NCI-H1417 (cell line): ENCODE measurements around the gene ZNF205.
"Not testable (repeated sequence)": the region's sequence is repeated elsewhere in the genome, so short reads cannot be mapped to it uniquely, and the experiment has no call there.

Experiments
- DNase-seq, 3 experiments: peaks; one replicate each; lab custom pipeline; 2025; lab: John Stamatoyannopoulos, UW

The ZNF205 gene

DNA sequence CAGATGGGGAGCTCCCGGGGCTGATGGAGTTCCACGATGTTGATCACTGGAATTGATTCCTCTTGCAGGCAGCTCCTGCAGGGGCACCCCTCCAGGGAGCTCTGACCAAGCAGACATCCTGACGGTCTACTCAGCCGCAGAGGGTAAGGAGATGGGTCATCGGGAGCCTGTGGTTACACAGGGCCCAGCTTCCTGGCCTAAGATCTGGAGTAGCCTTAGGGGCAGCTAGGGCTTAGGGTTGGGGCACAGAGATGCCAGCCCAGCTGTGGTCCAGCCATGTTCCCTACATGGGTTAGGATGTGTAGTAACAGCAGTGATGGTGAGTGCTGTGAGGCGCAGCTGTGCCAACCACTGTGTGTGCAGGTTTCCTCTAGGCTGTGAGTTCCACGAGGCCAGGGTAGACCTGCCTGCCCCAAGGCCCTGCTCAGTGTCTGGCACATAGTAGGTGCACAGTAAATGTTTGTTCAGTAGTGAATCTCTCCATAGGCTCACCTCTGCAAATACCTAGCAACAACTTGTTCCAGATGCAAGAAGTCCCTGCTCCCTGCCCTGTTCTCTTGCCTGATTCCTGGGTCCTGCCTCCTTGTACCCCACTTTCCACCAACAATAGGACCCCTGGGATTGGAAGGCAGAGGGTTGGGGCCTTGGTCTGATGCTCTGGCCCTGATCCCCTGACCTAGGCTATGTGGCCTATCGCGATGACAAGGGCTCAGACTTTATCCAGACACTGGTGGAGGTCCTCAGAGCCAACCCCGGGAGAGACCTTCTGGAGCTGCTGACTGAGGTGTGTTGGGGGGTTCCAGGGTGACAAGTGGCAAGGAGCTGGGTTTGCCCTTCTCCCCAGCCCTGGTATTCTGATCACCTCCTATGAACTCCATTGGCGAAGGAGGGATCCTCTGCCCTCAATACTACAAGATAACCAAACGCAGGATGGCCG lies 36.1 kb downstream of the ZNF205 start:
- no peak for DNase-seq

DNA sequence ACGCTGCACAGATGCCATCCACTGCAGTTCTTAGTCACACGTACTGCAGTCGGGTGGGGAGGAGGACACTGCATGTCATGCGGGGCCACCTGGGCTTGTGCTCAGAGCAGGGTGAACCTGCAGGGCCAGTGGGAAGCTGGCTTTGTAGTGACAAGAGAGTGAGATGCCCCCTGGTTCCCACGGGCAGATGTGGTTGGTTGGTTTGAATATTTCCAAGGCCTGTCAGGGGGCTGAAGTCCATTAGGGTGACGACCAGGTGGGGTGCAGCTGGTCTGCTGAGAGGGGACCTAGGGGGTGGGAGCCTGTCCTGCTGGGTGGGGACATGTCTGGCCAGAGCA lies 36.8 kb downstream of the ZNF205 start:
- DNase-seq = no peak

- peak; percentile 65 to 74 (median 69) for DNase-seq
Observed at GRCh38 chr16:3149630-3150345, 37.4 kb downstream of the ZNF205 start.

DNA sequence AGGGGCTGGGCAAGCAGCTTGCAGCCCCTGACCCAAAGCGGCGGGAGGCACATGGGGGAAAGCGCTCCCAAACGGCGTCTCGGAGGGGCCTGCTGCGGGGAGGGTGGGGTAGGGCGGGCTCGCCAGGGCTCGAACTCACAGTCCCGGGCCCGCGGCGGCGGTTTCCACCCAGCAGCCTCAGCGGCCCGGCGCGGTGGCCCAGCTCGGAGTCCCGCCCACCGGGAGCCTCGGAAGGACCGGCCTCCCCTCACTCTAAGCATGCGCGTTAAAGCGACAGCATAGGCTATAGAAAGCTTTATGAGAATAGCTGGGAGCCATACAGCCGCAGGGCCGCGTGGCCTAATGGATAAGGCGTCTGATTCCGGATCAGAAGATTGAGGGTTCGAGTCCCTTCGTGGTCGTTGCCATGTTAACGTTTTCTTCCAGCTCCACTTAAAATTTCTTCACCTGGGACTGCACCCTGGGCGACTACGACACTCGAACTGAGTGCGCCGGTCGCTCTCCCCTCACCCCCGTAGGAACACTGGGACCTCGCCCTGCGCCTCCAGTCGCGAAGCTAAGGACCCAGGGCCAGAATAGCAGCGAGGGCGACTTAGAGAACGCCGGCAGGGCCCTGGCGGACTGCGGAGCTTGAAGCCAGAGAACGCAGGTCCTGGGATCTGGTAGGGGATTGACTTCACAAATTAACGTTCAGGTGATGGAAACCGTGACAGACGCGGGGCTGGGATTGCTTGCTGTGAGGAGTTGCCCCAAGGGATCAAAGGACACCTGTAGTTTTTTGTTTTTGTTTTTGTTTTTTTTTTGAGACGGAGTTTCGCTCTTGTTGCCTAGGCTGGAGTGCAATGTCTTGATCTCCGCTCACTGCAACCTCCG lies 38.2 kb downstream of the ZNF205 start:
- DNase-seq = peak; percentile 95 to 100 (median 99)

GRCh38 chr16:3152027-3152276 lies 39.6 kb downstream of the ZNF205 start:
- DNase-seq = no peak

DNA sequence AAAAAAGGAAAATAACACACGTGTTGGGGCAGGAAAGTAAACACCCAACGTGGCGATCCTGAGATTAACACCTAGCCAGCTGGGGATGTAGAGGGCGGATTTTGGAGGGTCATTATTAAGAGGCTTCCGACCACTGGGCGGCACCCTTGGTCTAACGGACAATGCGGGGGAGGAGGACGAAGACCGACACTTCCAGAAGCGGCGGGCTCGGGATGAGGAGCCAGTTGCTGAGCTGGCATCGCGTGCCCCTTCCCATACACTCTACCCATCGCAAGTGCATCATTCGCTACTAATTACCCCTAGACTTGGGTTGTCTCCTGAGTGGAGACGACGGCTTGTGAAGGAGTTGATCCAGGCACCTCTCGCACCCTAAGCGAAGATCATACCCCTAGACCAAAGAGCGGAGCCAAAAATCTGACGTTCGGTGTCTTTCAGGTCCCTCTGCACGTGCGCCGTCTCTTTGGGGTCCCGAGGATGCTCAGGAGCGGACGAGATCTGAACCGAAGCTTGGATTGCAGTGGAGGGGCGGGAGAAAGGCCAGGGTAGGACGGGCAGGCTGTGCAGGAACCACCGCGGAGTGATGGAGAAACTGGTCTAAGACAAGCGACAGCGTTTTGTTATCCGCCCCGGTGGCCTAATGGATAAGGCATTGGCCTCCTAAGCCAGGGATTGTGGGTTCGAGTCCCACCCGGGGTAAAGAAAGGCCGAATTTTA lies 40.0 kb downstream of the ZNF205 start:
- peak; percentile 94 to 97 (median 96) for DNase-seq

DNA sequence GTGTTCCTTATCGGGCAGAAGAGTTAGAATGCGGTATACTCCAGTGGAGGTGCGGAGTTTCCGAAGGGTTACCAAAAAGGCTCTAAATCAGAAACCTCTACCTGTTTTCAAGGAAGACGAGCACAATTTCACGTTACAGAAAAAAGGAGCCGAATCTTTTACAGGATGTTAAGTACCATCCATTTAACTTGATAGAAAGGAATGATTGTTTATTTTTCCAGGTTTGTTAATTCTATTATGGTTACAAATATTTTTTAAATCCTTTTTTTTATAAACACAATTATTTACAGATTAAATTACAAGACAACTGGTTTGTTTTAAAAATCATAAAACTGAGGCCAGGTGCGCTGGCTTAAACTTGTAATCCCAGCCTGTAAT lies 40.6 kb downstream of the ZNF205 start:
- no peak for DNase-seq

- no peak for DNase-seq
Observed at GRCh38 chr16:3155181-3155580, 42.8 kb downstream of the ZNF205 start.

DNA sequence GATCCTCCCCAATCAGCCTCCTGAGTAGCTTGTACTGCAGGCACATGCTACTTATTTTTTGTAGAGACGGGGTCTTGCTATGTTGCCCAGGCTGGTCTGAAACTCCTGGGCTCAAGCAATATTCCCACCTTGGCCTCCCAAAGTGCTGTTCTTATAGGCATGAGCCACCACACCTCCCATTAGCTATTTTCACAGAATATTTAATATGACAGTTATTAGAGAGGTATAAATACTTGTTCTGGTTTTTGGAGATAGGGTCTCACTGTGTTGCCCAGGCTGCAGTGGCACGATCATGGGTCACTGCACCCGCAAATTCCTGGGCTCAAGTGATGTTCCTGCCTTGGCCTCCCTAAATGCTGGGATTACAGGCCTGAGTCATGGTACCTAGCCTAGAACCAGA lies 43.6 kb downstream of the ZNF205 start:
- DNase-seq = no peak

DNA sequence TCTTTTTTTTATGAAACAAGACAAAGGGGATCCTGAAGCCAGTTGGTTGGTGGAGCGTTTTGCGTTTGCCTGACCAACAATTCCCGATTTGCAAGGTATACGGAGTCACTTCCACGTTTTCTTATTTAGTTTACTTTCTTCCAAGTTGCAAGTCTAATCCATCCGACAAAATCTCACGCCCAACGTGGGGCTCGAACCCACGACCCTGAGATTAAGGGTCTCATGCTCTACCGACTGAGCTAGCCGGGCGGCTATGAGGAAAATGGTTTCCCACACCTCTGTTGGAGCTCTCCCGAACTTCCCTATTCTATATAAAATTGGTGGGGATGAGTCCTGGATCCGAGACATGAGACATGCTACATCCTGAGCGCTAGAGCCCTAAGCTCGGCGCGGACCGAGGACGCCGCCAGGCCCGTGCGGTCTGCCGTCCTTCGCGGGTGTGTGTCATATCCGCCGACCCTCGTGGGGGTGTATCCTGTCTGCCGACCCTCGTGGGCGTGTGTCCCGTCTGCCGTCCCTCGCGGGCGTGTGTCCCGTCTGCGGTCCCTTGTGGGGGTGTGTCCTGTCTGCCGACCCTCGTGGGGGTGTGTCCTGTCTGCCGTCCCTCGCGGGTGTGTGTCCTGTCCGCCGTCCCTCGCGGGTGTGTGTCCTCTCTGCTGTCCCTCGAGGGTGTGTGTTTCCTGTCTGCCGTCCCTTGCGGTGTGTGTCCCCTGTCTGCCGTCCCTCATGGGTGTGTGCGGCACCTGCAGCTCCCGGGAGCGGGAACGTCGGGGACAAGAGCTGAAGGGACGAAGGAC lies 45.0 kb downstream of the ZNF205 start:
- peak; percentile 70 to 90 (median 88) for DNase-seq

DNA sequence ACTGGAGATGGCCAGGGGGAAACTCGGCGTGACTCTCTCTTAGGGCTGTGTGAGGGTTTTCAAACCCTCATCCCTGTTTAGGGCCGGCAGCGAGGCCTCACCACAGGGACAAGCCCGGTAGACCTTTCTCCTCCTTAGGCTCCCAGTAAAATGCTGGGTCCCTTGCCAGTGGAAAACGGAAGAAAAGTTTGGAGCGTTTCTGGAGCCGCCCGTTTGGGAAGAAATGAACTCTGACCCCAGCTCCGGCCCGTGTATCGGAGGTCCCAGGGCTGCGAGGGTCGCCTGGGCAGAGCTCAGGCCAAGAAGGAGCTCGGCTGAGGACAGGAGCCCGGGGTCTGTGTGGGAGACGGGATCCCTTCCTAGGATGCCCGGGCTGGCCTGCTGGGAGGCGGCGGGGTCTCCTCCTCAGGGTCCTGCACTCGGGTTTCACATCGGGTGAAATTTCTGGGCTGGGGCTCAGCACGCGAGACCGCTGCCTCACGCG lies 45.7 kb downstream of the ZNF205 start:
- peak in 2 of 3 experiments; percentile 28 to 34 for DNase-seq

DNA sequence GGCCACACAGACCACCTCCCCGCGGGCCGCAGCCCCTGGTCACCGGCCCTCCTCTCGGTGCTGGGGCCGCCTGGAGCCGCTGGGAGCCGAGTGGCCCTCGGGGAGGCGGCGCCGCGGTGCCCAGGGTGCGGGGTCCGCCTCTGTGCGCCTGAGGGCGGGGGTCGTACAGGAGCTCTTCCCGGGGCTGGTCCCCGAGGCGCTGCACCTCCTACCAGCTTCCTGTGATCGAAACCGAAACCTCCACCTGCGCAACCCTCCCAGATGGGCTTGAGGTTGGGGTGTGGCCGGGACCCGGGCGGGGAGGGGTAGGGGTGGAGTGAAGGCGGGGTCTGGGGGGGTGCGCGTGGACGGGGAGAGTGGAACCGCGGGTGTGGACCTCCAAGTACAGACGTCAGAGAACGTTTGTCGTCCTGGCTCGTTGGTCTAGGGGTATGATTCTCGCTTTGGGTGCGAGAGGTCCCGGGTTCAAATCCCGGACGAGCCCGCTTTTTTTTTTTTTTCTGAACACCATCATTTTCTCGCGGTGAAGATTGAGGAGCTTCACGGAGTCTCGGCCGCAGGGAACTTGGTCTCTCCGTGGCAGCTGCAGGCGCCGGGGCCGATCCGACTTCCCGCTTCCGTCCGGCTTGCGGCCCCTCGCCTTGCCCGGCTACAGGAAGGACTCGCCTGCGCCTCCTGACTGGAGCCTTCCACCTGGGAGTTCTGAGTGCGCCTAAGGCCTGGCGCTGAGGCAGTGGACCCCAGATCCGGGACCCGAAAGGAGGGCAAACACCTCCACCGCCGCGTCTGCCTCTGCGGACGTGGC lies 46.3 kb downstream of the ZNF205 start:
- peak; percentile 44 to 71 (median 58) for DNase-seq

- peak in 1 of 3 experiments; percentile 74 for DNase-seq
Observed at GRCh38 chr16:3161235-3162018, 49.0 kb downstream of the ZNF205 start.

GRCh38 chr16:3164121-3164991 lies 52.0 kb downstream of the ZNF205 start:
- no peak for DNase-seq

DNA sequence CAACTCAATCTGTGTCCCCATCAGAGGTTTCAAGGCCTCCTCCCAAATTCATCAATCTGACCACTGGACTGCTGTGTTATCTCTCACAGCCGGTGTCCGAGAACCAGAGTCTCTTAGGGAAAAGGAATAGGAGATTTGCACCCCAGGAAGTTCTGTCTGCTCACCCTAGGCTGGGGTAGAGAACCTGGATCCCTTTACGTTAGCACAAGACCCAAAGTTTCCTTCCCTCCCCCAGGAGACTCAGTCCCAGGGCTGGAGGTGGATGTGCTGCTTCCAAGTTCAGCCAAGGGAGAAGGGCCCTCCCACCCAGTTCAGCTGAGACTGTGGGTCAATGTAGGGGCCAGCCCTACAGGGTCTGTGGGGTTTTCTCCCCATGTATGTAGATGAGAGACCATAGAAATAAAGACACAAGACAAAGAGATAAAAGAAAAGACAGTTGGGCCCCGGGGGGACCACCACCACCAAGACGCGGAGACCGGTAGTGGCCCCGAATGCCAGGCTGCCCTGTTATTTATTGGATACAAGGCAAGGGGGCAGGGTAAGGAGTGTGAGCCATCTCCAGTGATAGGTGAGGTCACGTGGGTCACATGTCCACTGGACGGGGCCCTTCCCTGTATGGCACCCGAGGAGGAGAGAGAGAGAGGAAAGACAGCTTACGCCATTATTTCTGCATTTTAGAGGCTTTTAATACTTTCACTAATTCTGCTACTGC lies 52.9 kb downstream of the ZNF205 start:
- no peak for DNase-seq

- no peak for DNase-seq
Observed at GRCh38 chr16:3166505-3166886, 54.1 kb downstream of the ZNF205 start.

- not testable (repeated sequence) for DNase-seq
Observed at GRCh38 chr16:3168729-3169128, 56.3 kb downstream of the ZNF205 start.
